ENCODE measurements around the gene DENND4C.

DNA sequence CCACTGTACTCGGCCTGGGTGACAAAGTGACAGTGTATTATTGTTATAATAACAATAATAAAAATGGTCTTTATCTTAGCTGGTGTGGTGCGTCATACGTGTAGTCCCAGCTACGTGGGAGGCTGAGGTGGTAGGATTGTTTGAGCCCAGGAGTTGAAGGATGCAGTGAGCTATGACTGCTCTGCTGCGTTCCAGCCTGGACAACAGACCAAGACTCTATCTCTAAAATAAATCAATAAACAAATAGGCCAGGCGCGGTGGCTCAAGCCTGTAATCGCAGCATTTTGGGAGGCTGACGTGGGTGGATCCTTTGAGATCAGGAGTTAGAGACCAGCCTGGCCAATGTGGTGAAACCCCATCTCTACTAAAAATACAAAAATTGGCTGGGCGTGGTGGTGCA, 9.2 kb upstream of the DENND4C start:
- no peak for TF ChIP-seq POLR2AphosphoS5 (IDR thresholded peaks at IDR 0.05)
- TF ChIP-seq, protein P1, sequence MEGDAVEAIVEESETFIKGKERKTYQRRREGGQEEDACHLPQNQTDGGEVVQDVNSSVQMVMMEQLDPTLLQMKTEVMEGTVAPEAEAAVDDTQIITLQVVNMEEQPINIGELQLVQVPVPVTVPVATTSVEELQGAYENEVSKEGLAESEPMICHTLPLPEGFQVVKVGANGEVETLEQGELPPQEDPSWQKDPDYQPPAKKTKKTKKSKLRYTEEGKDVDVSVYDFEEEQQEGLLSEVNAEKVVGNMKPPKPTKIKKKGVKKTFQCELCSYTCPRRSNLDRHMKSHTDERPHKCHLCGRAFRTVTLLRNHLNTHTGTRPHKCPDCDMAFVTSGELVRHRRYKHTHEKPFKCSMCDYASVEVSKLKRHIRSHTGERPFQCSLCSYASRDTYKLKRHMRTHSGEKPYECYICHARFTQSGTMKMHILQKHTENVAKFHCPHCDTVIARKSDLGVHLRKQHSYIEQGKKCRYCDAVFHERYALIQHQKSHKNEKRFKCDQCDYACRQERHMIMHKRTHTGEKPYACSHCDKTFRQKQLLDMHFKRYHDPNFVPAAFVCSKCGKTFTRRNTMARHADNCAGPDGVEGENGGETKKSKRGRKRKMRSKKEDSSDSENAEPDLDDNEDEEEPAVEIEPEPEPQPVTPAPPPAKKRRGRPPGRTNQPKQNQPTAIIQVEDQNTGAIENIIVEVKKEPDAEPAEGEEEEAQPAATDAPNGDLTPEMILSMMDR (IDR thresholded peaks at IDR 0.05) = no peak
- no peak for TF ChIP-seq POLR2A (IDR thresholded peaks at IDR 0.05)
